Stimulated activated CD8-positive, alpha-beta memory T cell treated with anti-CD3 and anti-CD28 coated beads, Interleukin-4, amount 100 ng/mL, for 48 hours (primary cell): ENCODE results near the gene ACBD6.

Source experiments
- DNase-seq: peaks from one replicate; pipeline ENCODE4 v3.0.0-alpha.2; 2020

The ACBD6 gene

GRCh38 chr1:180365039-180365438 lies 137.3 kb downstream of the ACBD6 start:
- no peak for DNase-seq

- DNase-seq, result no peak
These were observed 139.0 kb downstream of the ACBD6 start for GRCh38 chr1:180363246-180363995.

GRCh38 chr1:180360333-180361075 lies 141.9 kb downstream of the ACBD6 start:
- DNase-seq, result no peak

GRCh38 chr1:180358649-180359048 lies 143.7 kb downstream of the ACBD6 start:
- DNase-seq, result no peak

GRCh38 chr1:180353945-180354344 lies 148.4 kb downstream of the ACBD6 start:
- no peak for DNase-seq

- no peak for DNase-seq
These were observed 149.8 kb downstream of the ACBD6 start for GRCh38 chr1:180352588-180352987.

- no peak for DNase-seq
These were observed 150.4 kb downstream of the ACBD6 start for GRCh38 chr1:180352021-180352420.

GRCh38 chr1:180345148-180345547 lies 157.2 kb downstream of the ACBD6 start:
- no peak for DNase-seq

- DNase-seq, result no peak
These were observed 158.2 kb downstream of the ACBD6 start for GRCh38 chr1:180343921-180344769.

- DNase-seq, result no peak
These were observed 175.3 kb downstream of the ACBD6 start for GRCh38 chr1:180327089-180327488.

GRCh38 chr1:180312926-180313325 lies 189.5 kb downstream of the ACBD6 start:
- DNase-seq, result no peak

GRCh38 chr1:180311011-180311730 lies 191.2 kb downstream of the ACBD6 start:
- DNase-seq, result no peak

GRCh38 chr1:180310095-180310494 lies 192.3 kb downstream of the ACBD6 start:
- no peak for DNase-seq

- DNase-seq, result no peak
These were observed 193.0 kb downstream of the ACBD6 start for GRCh38 chr1:180309338-180309737.

- DNase-seq, result no peak
These were observed 201.1 kb downstream of the ACBD6 start for GRCh38 chr1:180301135-180301742.

- no peak for DNase-seq
These were observed 202.7 kb downstream of the ACBD6 start for GRCh38 chr1:180299479-180300221.

GRCh38 chr1:180295999-180296398 lies 206.4 kb downstream of the ACBD6 start:
- DNase-seq, result no peak

- DNase-seq, result no peak
These were observed 207.7 kb downstream of the ACBD6 start for GRCh38 chr1:180294711-180295110.

- no peak for DNase-seq
These were observed 211.4 kb downstream of the ACBD6 start for GRCh38 chr1:180291004-180291403.

GRCh38 chr1:180290265-180291001 lies 211.9 kb downstream of the ACBD6 start:
- no peak for DNase-seq

GRCh38 chr1:180288940-180289339 lies 213.4 kb downstream of the ACBD6 start:
- DNase-seq, result no peak
